C1 segment of cervical spinal cord (tissue), 14 donors: Measurements from ENCODE around the gene HDAC7.
A peak's percentile ranks its signal among the peaks of the same experiment; 100 is the strongest.

Source experiments
- DNase-seq, 14 donors: peaks; one replicate each; lab custom pipeline; 2025; lab: John Stamatoyannopoulos, UW

HDAC7 gene

GRCh38 chr12:47747596-47748506 lies 71.9 kb downstream of the HDAC7 start:
- DNase-seq, result no peak

- DNase-seq, result no peak
Observed at GRCh38 chr12:47747126-47747525, 72.6 kb downstream of the HDAC7 start.

DNA sequence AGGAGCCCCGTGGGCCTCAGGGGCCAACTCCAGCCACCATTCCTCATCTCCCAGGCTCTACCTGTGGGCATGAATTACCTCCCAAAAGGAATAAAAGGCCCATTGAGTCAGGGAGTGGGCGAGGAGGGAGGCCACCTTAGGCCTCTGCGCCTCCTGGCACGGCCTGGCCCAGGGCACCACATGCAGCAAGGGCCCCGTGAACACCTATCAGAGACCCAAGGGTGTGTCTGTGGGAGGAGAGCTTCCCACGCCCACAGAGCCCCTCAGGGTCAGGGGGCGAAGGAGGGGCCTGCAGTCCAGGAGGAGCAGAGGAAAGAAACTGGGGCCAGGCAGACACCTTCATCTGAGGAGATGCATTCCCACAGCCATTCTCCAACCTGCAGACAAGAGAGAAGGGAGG lies 73.2 kb downstream of the HDAC7 start:
- no peak for DNase-seq

DNA sequence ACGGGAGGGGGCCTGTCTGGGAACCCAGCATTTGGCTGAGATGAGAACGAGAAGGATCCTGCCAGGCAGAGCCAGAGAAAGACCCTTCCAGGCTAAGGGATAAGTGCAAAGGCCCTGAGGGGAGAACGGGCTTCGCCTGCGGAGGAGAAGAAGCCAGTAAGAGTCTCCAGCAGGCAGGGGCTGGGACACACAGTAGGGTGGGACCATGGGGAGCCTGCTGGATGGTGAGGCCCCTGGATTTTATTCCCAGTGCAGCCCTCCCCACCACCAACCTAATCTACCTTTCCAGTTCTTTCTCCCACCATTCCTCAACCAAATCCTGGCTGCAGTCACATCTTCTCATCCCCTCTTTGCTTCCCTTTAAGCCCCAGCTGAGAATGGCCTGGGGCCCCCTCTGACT lies 73.6 kb downstream of the HDAC7 start:
- DNase-seq, result no peak

- DNase-seq, result peak in 1 of 14 donors; percentile 29
Observed at GRCh38 chr12:47745485-47746041, 74.1 kb downstream of the HDAC7 start.

DNA sequence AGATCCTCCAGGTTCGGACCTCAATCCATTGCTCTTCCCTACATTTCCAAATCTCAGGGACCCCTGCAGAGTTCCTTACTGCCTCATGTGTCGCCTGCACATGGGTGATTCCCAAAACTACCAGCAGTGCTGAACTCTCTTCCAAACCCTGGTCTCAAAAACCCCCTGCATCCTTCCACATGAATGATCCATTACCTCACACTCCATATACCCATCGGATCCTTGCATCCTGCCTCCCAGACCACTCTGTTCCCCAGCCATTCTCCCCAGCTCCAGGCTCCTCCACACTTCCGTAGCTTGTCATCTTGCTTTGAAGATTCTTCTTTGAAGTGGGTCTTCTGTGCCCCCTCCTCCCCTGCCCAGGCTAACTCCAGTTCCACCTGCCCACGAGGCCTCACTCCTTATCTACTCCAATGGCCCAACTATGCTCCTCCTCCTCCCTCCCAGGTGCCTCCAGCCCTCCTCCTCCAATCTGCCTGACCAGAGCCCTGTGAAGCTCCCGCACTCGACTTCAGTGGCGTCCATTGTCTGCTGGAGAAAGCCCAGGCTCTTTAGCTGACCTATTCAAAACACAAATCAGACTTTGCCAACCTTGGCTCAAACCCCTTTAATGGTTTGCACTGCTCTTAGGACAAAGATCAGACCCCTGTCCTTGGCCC lies 74.8 kb downstream of the HDAC7 start:
- DNase-seq, result no peak

DNA sequence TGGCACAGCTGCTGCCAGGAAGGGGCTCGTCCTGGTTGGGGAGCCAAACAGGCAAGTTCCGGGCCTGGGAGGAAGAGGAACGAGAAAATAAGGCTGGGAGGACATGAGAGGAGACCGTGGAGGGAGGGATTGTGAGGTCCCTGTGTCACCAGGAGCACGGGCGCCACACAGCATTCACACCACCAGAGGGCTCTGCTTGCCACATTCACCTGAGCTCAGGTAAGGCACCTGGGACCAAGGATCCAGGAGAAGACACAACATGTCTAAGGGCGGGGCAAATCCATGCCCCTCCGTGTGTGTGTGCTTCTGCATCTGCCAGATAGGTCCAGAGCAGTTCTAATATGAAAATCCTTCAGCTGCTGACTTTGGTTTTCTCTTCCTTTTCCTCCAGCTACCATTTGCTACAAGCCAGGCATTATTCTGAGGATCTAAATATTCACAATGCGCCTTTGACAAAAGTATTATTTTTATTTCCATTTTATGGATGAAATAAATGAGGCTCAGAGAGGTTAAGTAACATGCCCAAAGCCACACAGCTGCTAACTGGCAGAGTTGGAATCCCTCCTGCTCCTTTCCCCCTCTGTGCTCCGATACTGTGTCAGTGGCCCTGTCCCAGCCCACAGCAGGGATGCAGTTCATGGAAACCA lies 75.6 kb downstream of the HDAC7 start:
- no peak for DNase-seq

DNA sequence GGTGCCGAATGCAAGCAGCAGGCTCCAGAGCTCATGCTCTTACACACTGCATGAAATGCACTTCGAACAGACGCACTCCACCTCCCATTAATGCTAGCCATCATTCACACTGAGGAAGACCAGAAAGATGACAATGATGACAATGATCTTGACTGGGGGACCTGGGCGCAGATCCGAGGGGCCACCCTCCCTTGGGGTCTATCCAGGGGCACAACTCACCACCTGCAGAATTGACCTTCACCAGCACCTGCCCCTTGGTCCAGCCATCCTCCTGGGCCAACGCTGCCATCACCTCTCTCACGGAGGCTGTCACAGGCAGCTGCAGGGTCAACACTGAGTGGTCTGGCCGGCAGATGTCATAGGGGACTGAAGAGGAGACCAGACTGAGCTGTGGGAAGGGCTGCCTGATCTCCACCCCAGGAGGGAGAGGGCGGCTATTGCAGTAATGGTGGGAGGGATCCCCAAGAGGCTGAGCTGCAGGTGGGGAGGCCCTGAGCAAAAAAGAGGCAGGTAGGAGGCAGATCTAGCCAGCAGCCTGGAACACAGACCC lies 76.3 kb downstream of the HDAC7 start:
- no peak for DNase-seq

GRCh38 chr12:47742253-47742825 lies 77.4 kb downstream of the HDAC7 start:
- DNase-seq, result peak in 3 of 14 donors; percentile 19 to 36 (median 25)

DNA sequence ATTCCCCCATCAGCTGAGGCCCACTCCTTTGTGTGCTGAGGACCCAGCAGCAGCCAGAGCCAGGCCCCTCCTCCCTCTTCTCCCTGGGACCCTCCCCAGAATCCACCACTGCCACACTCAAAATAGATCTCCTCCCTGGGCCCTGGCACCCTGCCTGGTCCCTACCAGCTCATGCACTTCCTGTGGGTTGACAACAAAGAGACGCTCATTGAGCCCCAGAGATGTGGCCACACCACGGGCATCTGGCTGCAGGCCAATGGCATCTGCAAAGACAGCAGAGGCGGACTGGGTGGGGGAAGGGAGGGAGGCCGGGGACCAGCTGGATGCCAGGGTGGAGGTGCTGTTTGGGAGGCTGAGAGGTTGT lies 78.4 kb downstream of the HDAC7 start:
- DNase-seq, result peak in 13 of 14 donors; percentile 29 to 93 (median 82)

- peak in 2 of 14 donors; percentile 22 to 33 for DNase-seq
Observed at GRCh38 chr12:47740606-47741339, 78.9 kb downstream of the HDAC7 start.

DNA sequence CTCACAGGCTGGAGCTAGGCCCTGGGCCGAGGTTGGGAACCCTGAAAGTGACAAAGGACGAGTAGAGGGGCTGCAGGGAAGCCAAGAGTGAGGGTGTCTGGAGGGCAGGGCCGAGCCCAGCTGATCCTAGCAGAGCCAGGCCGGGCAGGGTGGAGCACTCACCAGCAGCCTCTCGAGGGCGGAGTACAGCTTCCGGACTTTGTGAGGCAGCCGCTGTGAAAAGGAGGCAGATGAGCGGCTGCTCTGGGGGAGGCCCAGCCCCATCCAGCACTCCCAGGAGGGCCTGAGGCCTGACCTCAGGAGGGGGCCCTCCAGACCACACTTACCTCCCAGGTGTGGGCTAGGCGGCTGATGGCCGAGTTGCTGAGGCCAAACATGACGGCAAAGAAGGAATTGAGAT lies 79.7 kb downstream of the HDAC7 start:
- DNase-seq, result no peak

GRCh38 chr12:47739297-47739696 lies 80.4 kb downstream of the HDAC7 start:
- DNase-seq, result no peak

GRCh38 chr12:47737936-47738594 lies 81.6 kb downstream of the HDAC7 start:
- DNase-seq, result no peak

GRCh38 chr12:47736877-47737676 lies 82.6 kb downstream of the HDAC7 start:
- DNase-seq, result peak; percentile 11 to 92 (median 68)

DNA sequence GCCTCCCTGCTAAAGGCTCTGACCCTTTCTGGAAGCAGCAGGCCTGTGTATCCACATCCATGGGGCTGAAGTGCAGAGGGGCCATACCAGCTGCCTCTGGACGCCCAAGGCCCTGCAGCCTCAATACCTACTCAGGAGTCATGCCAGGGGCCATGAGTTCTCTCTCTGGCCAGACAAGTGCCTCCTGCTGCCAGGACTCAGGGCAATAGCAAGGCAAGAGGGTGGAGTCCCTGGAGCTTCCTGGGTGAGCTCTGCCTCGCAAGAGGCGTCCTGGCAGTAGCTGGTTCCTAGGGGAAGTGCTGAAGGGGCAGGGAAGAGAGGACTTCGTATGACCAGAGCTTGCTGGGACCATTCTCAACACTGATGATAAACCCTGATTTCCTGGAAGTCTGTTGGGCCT lies 83.5 kb downstream of the HDAC7 start:
- DNase-seq, result no peak

DNA sequence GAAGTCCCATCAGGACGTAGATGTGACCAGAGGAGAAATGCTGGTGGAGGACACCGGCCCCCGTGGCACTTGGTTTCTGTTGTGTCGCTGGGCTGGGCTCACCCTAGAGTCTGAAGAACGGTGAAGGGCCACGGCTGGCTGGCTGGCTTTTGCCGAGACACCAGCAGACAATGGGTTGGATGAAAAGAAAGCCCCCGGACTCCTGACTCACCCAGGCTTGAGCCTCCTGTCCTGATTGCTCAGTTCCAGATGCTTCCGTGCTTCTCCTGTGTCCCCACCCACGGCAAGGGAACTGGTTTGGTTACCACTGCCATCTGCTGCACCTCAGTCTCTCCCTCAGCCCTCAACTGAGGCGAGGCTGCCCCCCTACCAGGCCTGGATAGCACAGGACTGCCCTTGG lies 84.1 kb downstream of the HDAC7 start:
- DNase-seq, result no peak

DNA sequence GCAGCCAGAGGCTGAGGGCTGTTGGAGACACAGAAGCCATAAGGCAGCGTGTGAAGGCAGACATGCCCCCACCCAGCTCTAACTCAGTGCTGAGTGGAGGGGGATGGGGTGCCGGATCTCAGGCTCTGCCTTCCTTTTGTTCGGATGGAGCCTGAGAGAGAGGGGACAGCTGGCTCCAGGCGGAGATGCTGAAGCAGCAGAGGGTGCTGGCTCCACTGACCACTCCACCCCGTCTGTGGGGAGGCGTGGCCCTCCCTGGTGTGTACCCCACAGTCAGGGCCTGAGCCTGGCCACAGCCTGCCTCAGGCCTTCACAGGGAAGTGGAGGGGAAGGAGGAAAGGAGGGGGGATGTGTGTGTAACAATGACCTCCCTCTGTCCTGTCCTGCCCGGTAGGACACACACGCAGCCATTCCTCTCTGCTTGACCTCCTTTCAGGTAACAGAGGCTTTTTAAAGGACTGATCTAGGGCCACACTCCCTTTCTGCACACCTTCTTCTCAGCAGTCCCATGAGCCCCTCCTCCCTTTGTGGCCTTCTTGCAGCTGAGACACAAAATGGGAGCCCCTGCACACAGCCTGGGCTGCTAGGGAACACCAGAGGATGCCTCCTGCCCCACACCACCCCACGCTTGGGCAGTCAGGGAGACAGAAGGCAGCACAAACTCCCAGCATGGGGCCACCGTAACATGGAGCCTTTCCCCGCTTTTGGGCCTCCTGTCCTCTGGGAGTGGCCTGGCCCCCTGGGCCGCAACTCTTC lies 84.8 kb downstream of the HDAC7 start:
- peak in 8 of 14 donors; percentile 16 to 49 (median 38) for DNase-seq

- DNase-seq, result no peak
Observed at GRCh38 chr12:47733142-47733541, 86.6 kb downstream of the HDAC7 start.
